ENCODE data around the gene PFN1.

PFN1 gene

DNA sequence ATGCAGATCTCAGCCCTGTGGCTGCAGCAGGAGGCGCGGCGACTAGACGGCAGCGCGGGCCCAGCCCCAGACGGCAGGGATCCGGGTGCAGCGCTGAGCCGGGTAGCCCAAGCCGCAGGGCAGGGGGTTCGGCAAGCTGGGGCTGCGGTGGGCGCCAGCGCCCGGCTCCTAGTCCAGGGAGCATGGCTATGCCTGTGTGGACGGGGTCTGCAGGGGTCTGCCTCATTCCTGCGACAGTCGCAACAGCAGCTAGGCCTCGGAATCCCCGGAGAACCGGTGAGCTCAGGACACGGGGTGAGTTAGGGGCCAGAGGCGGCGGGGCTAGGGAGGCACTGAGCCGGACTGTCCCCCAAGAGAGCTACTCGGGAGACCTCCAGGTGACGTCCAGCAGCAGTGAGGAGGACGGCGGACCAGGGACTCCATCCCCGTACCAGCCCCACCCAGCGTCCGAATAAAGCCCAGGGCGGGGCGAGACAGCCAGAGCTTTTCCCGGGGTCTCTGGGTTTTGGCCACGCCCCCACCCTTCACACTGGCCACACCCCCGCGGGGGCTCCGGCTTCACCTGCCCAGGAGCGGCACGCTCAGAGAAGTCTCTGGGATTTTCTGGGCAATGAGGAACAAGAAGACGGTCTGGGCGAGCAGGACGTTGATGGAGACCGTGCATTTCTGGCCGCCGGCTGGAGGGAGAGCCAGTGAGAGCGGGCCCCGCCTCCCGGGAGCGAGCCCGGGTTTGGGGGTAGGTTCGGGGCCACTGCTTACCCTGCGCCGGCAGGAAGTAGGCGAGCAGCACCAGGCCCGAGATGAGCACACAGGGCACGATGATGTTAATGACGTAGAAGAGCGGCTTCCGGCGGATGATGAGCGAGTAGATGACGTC is 47.9 kb downstream of the PFN1 start:
- peaks cover 19 to 28% (median 21%) of the 10 kb centered on the region in 11 experiments for H3K36me3 ChIP-seq
- peak overlapping the region in 6 of 10 experiments; percentile 25 to 55 (median 50); a peak in 11 of 20 replicates for H3K4me3 ChIP-seq
- H3K27me3 ChIP-seq, result peaks cover 26 to 44% (median 35%) of the 10 kb centered on the region in 11 experiments
- H3K4me2 ChIP-seq, result peak overlapping the region; percentile 64 to 89 (median 80)
- H4K20me1 ChIP-seq, result peaks cover 0 to 29% (median 0%) of the 10 kb centered on the region in 11 experiments; a peak in 9 of 22 replicates
- H3K9me3 ChIP-seq (replicated peaks in 1 of 11), result no peaks in the 10 kb centered on the region
- H3K9ac ChIP-seq, result peak overlapping the region in 3 of 11 experiments; percentile 8 to 68 (median 30); a peak in 2 of 22 replicates
- H3K27ac ChIP-seq, result peak overlapping the region in 1 of 11 experiments; percentile 17; a peak in 2 of 22 replicates
- no peak for TF ChIP-seq Cebpa-rat (IDR thresholded peaks at IDR 0.05)
- peaks cover 42 to 71% (median 54%) of the 10 kb centered on the region in 10 experiments for H3K4me1 ChIP-seq

DNA sequence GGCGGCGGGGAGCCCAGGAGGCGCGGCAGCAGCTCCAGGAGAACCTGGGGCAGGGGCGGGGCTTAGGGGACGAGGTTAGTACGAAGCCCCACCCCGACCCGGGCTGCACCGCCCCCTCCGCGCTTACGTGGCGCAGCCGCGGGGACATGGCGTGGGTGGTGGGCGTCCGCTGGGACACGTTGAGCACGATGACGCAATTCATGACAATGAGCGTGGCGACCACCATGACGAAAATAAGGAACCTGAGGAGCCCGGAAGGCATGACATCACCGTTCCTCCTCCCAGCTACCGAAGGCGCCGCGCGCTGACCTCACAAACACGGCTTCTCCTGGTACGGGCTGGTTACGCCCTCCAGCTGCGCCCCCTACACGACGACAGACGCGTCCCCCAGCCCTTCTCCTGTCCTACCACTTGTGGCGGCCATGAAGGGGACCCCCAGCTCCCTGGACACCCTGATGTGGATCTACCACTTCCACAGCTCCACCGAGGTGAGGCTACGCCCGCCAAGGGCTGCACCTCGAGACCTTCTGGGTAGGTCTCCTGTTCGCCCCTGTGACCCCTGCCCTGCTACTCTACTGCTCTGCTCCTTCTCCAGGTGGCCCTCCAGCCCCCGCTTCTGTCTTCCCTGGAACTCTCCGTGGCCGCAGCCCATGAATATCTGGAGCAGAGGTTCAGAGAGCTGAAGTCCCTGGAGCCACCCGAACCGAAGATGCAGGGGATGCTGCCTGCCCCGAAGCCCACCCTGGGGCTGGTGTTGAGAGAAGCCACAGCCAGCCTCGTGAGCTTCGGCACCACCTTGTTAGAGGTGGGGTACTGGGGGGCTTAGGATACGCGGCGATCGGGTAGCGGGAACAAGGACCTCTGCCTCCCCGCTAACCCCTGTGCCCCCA is 48.7 kb downstream of the PFN1 start, which contains the start of gene C17orf107:
TSS of gene C17orf107 (plus strand) at position 196 of the 890 bp plus-strand sequence. CDS start at position 423, 227 bp downstream.
- H3K27me3 ChIP-seq, result peaks cover 26 to 44% (median 35%) of the 10 kb centered on the region in 11 experiments
- peaks cover 42 to 76% (median 54%) of the 10 kb centered on the region in 10 experiments for H3K4me1 ChIP-seq
- peak within 1 kb of the TSS; percentile 36 to 66 (median 52) for H3K4me3 ChIP-seq
- peak within 1 kb of the TSS in 6 of 11 experiments; percentile 25 to 70 (median 41); a peak in 10 of 22 replicates for H3K27ac ChIP-seq
- TF ChIP-seq Cebpa-rat (IDR thresholded peaks at IDR 0.05), result peak in 6 of 11 experiments; percentile 28 to 86 (median 56); a peak in 5 of 22 replicates
- H3K9me3 ChIP-seq (replicated peaks in 1 of 11), result no peaks in the 10 kb centered on the region
- peak within 1 kb of the TSS; percentile 64 to 89 (median 80) for H3K4me2 ChIP-seq
- H4K20me1 ChIP-seq, result peaks cover 0 to 30% (median 0%) of the 10 kb centered on the region in 11 experiments; a peak in 9 of 22 replicates
- peaks cover 28 to 37% (median 30%) of the 10 kb centered on the region in 11 experiments for H3K36me3 ChIP-seq
- H3K9ac ChIP-seq, result peak within 1 kb of the TSS; percentile 25 to 70 (median 60); a peak in 19 of 22 replicates

DNA sequence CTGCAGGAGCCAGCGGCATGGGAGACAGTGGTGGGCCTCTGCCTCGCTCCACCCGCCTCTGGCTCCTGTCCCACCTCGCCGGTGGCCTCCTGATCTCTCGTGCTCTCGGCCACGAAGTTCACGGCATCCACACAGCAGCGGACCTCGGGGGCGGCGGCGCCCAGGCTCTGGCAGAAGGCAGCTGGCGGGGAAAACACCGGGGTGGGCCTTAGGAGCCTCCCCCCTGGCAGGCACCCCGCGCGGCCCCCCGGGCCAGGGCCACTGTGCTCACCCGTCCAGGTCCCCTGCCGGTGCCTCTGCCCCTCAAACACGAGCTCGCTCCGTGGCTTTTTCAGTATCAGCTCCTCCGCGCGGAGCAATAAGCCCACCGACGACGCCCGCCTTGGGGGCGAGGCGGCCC is 49.4 kb downstream of the PFN1 start:
- H3K4me1 ChIP-seq, result peaks cover 42 to 82% (median 54%) of the 10 kb centered on the region in 10 experiments
- H3K36me3 ChIP-seq, result peaks cover 33 to 44% (median 36%) of the 10 kb centered on the region in 11 experiments
- TF ChIP-seq Cebpa-rat (IDR thresholded peaks at IDR 0.05), result no peak
- H4K20me1 ChIP-seq, result peaks cover 0 to 35% (median 0%) of the 10 kb centered on the region in 11 experiments; a peak in 10 of 22 replicates
- H3K27me3 ChIP-seq, result peaks cover 26 to 44% (median 35%) of the 10 kb centered on the region in 11 experiments
- no peaks in the 10 kb centered on the region for H3K9me3 ChIP-seq (replicated peaks in 1 of 11)
- peak overlapping the region; percentile 36 to 66 (median 52); a peak in 19 of 20 replicates for H3K4me3 ChIP-seq
- H3K27ac ChIP-seq, result peak overlapping the region in 6 of 11 experiments; percentile 25 to 42 (median 38); a peak in 7 of 22 replicates
- H3K4me2 ChIP-seq, result peak overlapping the region; percentile 64 to 89 (median 80)
- H3K9ac ChIP-seq, result peak overlapping the region; percentile 21 to 70 (median 60); a peak in 19 of 22 replicates

DNA sequence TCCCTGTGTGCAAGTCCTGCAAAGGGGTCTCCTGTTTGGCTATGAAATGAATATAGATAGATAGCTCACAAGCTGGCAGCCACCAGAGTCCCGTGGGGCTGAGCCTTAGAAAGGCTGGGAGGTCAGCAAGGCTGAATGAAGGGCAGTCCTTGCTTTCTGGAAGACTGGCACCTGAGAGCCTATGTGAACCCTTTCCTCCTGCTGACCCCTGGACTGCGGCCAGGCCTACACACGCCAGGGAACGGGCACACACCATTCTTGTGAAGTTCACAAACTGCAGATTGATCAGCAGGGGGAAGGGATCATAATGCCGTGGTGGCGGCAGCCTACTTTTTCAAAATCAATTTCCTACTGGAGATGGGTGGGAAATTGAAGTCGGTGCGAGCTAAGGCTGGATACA is 50.0 kb downstream of the PFN1 start:
- Histone ChIP-seq H3K27ac (no peak overlapping the region), H3K4me3 (peak overlapping the region in 3 of 10 experiments; percentile 51 to 66 (median 54); a peak in 2 of 20 replicates), H3K4me2 (peak overlapping the region; percentile 64 to 89 (median 80); a peak in 20 of 22 replicates), H3K4me1 (peaks cover 40 to 82% (median 48%) of the 10 kb centered on the region in 10 experiments), H3K9me3 (replicated peaks in 1 of 11) (no peaks in the 10 kb centered on the region), H3K9ac (peak overlapping the region in 4 of 11 experiments; percentile 4 to 67 (median 28); a peak in 5 of 22 replicates), H4K20me1 (peaks cover 0 to 39% (median 0%) of the 10 kb centered on the region in 11 experiments; a peak in 10 of 22 replicates), H3K27me3 (peaks cover 26 to 44% (median 35%) of the 10 kb centered on the region in 11 experiments), H3K36me3 (peaks cover 37 to 50% (median 42%) of the 10 kb centered on the region in 11 experiments)
- TF ChIP-seq Cebpa-rat (IDR thresholded peaks at IDR 0.05), result no peak

DNA sequence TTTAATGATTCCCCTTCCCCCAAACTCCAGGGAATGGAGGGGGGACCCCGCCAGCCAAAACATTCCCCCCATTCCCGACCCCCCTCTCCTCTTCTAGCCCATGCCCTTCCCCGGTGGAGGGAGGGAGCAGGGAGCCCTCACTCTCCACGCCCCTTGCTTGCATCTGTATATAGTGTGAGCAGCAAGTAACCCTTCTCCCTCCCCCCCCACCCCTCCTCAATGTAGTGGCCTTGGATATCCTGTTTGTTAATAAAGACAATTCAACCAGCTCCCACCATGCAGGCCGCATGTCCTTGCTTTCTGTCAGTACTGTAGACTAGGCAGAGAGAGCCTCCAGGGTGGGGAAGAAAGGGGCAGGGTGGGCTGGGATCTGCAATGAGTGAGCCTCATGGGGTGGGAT is 50.5 kb downstream of the PFN1 start:
- no peak overlapping the region for H3K27ac ChIP-seq
- peaks cover 35 to 81% (median 42%) of the 10 kb centered on the region in 10 experiments for H3K4me1 ChIP-seq
- peaks cover 39 to 55% (median 48%) of the 10 kb centered on the region in 11 experiments for H3K36me3 ChIP-seq
- peaks cover 26 to 44% (median 35%) of the 10 kb centered on the region in 11 experiments for H3K27me3 ChIP-seq
- H3K9ac ChIP-seq, result no peak overlapping the region
- H4K20me1 ChIP-seq, result peaks cover 0 to 45% (median 0%) of the 10 kb centered on the region in 11 experiments; a peak in 10 of 22 replicates
- no peak for TF ChIP-seq Cebpa-rat (IDR thresholded peaks at IDR 0.05)
- H3K9me3 ChIP-seq (replicated peaks in 1 of 11), result no peaks in the 10 kb centered on the region
- no peak overlapping the region for H3K4me2 ChIP-seq
- no peak overlapping the region for H3K4me3 ChIP-seq

DNA sequence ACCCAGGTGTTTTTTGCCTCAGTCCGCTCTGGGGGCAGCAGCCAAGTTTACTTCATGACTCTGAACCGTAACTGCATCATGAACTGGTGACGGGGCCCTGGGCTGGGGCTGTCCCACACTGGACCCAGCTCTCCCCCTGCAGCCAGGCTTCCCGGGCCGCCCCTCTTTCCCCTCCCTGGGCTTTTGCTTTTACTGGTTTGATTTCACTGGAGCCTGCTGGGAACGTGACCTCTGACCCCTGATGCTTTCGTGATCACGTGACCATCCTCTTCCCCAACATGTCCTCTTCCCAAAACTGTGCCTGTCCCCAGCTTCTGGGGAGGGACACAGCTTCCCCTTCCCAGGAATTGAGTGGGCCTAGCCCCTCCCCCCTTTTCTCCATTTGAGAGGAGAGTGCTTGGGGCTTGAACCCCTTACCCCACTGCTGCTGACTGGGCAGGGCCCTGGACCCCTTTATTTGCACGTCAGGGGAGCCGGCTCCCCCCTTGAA is 51.1 kb downstream of the PFN1 start:
- no peak overlapping the region for H3K4me3 ChIP-seq
- H3K9me3 ChIP-seq (replicated peaks in 1 of 11), result no peaks in the 10 kb centered on the region
- H4K20me1 ChIP-seq, result peaks cover 0 to 45% (median 0%) of the 10 kb centered on the region in 11 experiments; a peak in 10 of 22 replicates
- peaks cover 26 to 44% (median 35%) of the 10 kb centered on the region in 11 experiments for H3K27me3 ChIP-seq
- no peak for TF ChIP-seq Cebpa-rat (IDR thresholded peaks at IDR 0.05)
- H3K27ac ChIP-seq, result no peak overlapping the region
- peaks cover 39 to 61% (median 53%) of the 10 kb centered on the region in 11 experiments for H3K36me3 ChIP-seq
- H3K4me1 ChIP-seq, result peaks cover 29 to 80% (median 37%) of the 10 kb centered on the region in 10 experiments
- H3K9ac ChIP-seq, result no peak overlapping the region
- H3K4me2 ChIP-seq, result no peak overlapping the region

DNA sequence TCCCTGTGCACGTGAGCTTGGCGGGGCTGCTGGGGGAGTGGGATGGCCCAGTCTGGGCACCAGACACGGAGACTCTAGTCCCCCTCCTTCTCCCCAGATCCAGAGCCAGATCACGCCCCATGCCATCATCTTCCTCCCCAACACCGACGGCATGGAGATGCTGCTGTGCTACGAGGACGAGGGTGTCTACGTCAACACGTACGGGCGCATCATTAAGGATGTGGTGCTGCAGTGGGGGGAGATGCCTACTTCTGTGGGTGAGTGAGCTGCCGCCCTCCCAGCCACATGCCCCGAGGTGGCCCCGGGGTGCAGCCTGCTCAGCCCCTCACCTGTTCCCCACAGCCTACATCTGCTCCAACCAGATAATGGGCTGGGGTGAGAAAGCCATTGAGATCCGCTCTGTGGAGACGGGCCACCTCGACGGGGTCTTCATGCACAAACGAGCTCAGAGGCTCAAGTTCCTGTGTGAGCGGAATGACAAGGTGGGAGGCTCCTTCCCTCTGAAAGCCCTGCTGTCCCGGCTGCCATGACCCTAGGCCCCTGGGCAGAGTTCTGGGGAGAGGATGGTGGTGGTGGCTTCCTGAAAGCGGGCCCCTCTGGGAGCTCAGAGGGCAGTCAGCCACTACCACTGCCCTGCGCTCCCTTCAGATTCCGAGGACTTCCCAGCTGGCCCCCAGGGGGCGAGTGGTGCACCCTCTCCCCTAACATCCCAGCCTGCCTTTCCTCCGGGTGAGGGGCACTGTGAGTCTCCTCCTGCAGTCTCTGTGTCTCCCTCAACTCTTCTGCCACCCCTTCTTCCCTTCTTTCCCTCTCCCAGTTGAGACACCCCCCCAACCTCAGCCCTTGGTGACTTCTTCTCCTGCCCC is 51.8 kb downstream of the PFN1 start:
- H3K36me3 ChIP-seq, result peaks cover 45 to 67% (median 60%) of the 10 kb centered on the region in 11 experiments
- TF ChIP-seq Cebpa-rat (IDR thresholded peaks at IDR 0.05), result no peak
- H3K27me3 ChIP-seq, result peaks cover 26 to 44% (median 35%) of the 10 kb centered on the region in 11 experiments
- peak overlapping the region in 1 of 11 experiments; percentile 30; a peak in 1 of 22 replicates for H3K4me2 ChIP-seq
- 0 out of 22 replicates have a peak overlapping the region, but pooled peaks of 1 of the 11 experiments have one; percentile 26 for H3K9ac ChIP-seq
- H3K27ac ChIP-seq, result no peak overlapping the region
- H3K4me3 ChIP-seq, result no peak overlapping the region
- H4K20me1 ChIP-seq, result peaks cover 0 to 45% (median 0%) of the 10 kb centered on the region in 11 experiments; a peak in 10 of 22 replicates
- no peaks in the 10 kb centered on the region for H3K9me3 ChIP-seq (replicated peaks in 1 of 11)
- peaks cover 27 to 78% (median 34%) of the 10 kb centered on the region in 10 experiments for H3K4me1 ChIP-seq

Data from BLaER1 treated with 17β-estradiol and CSF1 and Interleukin-3, amounts not matched to agents 10 nM and 100 nM (cell line).